GM18858 (cell line): ENCODE results near the gene GRK2.
"Not testable (repeated sequence)": the region's sequence is repeated elsewhere in the genome, so short reads cannot be mapped to it uniquely, and the experiment has no call there.

ENCODE experiments used
- ATAC-seq: cut with Tn5 transposase; IDR thresholded peaks from one replicate; pipeline ENCODE4 v1.9.1; 2021; ENCODE audit not compliant: unreplicated experiment

Gene GRK2

DNA sequence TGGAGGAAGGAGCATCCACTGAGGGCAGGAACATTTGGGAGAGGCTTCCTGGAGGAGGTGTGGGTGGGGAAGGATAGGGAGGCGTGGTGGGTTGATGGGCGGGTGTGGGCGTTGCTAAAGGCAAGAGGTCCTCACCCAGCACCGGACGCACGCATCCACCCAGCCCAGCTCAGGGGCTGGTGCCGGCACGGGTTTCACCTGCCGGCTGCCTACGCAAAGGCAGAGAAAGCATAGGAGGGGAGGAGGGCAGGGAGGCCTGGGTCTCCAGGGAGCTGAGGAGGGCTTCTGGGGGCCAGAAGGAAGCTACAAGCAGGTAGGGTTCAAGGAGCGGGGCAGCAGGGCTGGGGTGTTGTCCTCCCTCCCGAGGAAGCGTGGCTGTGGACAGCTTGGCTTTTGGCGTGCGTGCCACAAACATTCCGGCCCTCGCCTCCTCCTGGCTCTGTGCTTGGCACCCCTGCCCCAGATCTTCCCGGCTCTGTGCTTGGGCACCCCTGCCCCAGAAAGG, 44.8 kb downstream of the GRK2 start:
- ATAC-seq, result no peak

DNA sequence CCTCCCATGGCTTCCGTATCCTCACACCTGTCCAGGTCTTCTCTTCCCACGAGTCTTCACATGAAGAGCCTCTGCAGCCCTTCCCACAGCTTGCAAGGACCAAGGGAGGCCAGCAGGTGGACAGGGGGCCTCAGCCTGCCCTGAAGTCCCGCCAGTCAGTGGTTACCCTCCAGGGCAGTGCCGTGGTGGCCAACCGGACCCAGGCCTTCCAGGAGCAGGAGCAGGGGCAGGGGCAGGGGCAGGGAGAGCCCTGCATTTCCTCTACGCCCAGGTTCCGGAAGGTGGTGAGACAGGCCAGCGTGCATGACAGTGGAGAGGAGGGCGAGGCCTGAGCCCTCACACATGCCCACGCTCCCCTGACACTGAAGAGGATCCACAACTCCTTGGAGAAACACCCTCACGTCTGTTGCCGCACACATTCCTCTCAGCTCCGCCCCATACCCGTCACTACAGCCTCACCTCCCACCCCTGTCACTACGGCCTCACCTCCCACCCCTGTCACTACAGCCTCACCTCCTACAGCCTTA, 45.3 kb downstream of the GRK2 start:
- no peak for ATAC-seq

DNA sequence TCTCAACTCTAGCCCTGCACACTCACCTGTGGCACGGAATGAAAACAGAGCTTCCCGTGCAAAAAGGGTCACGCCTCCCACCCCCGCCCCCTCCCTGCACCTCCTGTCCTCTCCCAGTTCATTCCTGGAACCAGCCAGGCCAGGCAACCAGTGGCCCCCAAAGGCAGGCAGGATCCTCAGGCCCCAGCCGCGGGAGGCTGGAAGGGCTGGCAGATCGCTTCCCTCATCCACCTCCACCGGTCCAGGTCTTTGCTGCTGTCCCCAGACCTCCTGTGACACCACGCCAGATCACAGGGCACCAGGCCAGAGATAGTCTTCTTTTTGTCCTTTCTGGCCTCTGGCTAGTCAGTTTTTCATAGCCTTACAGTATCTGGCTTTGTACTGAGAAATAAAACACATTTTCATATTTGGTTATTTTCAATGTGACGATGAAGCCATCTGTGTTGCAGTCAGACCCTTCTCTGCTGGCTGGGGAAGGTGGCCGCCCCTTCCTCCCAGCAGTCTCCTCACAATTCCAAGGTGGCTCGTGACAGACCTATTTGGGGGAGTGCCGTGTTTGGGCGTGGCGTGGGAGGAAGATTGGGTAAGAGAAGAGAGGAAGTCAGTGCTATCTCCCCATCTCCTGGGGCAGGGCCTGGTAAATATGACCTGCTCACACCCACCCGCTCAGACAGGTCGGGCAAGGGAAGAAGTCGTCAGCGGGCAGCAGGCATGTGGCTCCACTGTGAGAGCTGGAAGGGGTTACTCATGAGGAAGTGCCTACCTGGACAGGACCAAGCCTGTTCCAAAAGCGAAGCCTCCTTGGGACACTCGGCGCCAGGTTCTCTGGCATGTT, 46.1 kb downstream of the GRK2 start:
- ATAC-seq, result no peak

DNA sequence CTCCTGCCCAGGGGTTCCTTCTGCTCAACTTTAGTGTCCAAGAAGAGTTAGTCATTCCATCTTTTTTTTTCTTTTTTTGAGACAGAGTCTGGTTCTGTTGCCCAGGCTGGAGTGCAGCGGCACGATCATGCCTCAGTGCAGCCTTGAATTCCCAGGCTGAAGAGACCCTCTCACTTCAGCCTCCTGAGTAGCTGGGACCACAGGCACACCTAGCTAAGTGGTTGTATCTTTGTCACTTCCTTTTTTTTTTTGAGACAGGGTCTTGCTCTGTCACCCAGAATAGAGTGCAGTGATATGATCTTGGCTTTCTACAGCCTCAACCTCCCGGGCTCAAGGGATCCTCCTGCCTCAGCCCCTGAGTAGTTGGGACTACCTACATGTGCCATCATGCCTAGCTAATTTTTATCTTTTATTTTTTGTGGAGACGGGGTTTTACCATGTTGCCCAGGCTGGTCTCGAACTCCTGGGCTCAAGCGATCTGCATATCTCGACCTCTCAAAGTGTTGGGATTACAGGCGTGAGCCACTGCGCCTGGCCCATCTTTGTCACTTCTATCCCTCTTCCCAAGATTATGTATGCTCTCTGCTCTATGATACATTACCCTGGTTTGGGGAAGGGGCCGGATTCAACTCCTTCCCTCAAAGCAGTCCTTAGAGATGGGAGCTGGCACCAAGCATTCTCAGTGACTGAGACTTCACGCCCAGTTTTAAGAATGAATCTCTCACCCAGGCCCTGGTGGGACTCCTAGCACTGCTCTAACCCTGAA, 47.0 kb downstream of the GRK2 start:
- ATAC-seq, result no peak

DNA sequence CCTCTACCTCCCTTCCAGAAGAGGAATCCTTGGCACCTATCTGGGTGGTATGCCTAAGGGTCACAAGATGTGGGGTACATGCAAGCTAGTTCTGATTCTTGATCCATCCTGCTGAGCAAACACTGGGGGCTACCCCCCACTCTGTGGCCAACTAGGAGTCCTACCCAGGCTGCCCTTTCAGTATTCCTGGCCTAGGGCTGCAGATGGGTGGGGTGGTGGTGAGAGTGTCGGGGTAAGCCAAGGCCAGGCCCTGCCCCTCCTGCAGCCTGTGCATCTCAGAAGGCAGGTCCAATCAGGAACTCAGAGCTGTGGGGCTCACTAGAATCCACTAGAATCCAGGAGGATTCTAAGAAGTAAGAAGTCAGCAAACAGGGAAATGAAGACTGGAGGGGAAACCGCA, 47.9 kb downstream of the GRK2 start:
- no peak for ATAC-seq

DNA sequence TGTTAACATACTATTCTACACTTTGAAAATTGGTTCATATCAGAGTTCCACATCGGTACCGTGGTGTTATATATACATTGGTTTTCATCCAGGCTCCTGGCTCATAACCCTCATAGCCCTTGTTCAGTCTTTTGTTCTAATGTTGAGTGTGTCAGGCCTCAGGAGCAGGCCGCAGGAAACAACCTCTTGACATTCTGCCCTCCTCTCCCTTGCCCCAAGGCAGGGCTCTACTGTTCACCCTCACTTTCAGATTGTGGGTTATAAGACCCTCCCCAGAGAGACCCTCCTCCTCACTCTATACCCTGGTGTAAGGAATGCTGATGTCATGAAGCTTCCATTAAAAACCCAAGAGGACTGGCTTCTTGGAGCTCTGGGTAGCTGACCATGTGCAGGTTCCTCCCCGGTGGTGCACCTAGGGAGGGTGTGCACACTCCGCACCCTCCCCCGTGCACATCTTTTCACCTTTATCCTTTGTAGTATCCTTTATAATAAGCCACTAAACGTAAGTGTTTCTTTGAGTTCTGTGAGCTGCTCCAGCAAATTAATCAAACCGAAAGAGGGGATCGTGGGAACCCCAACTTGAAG, 49.1 kb downstream of the GRK2 start:
- ATAC-seq, result no peak

DNA sequence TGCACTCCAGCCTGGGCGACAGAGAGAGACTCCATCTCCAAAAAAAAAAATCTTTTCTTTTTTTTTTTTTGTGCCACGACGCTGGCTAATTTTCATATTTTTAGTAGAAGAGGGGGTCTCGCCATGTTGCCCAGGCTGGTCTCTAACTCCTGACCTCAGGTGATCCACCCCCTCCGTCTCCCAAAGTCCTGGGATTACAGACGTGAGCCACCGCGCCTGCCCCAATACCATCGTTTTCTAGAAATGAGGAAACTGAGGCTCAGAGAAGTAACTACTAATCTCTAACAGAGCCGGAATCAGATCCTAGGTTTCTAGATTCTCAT, 50.6 kb downstream of the GRK2 start:
- ATAC-seq, result no peak

DNA sequence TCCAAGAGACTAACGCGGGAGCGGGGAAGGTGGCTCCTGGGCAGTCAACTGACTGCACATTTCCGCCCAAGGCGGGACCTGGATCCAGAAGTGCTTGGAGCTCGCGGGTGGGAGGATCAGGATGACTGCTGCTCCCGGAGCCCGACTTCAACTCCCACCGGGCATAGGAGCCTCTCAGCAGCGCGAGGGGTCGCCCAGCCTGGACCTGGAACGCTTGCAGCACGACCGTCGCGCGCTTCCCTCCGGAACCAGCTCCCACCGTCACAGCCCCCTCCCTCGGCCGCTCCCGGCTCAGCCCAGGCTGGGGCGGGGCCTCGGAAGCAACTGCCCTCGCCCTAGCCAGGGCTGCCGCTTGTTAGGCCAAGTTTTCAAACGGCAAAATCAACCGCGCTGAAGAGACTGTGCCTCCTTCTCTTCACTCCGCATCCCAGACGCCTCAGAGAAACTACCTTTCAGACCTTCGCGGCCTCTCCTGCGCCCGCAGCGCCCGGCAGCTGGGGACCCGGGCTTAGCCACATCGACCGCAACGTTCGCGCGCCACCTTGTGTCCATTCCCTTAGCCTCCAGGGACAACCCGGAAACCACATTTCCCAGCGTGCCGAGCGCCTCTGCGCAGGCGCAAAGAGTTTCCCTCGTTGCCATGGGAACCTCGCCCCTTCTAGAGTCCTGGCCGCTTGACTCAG, 51.1 kb downstream of the GRK2 start:
- ATAC-seq, result peak; percentile 63

DNA sequence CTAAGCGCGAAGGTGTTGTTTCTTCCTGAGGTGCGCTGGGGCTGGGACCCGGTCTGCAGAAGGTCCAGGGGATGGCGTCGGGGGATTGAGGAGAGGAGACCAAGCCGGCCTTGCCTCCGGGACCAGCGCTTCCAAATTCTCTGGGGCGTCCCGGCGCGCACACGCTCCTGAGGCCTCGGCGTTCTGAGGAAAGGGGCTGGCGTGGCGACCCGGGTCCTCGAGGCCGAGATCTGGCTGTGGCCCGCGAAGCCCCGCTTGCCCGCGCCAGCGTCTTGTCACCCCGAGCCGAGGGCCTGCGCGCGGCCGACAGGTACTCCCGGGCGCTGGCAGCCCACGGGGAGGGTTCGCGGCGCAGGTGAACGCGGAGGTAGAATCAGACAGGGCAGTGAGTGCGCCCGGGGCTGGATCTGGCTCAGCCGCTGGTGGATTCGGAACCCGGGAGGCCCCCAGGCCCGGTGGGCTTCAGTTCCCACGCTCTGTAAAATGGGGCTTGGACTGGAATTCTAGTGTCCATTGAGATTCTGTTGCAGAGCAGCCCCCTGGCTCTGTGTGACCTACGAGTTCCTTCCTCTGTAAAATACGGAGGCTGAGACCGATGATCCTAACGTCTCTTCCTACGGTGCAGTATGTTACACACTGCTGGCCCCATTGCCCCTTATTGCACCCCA, 51.7 kb downstream of the GRK2 start:
- peak; percentile 8 for ATAC-seq

DNA sequence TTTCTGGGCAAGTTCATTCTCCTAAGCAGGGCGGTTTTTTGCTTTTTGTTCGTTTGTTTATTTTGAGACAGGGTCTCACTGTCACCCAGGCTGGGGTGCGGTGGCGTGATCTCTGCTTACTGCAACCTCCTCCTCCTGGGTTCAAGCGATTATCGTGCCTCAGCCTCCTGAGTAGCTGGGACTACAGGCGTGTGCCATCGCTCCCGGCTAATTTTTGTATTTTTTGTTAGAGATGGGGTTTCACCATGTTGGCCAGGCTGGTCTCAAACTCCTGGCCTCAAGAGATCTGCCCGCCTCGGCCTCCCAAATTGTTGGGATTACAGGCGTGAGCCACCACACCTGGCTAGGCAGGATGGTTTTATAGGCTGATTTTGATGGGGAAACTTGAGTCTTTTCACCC, 52.6 kb downstream of the GRK2 start:
- not testable (repeated sequence) for ATAC-seq

DNA sequence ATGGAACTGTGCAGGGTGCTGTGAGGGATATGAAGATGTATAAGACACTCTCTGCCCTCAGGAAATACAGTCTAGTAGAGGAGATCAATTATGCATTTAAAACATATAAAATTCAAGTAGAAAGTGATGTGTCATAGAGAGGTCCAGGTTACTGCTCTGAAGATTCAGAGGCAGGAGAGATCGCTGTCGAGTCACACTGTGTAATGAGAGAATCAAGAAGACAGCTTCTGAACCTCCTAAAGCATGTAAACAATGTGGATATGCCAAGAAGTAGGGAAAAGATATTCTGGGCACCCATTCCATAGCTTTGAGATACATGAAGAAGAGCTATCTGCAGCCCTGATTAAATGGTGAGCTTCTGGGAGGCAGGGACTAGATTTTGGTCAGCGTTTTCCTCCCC, 53.7 kb downstream of the GRK2 start:
- no peak for ATAC-seq

DNA sequence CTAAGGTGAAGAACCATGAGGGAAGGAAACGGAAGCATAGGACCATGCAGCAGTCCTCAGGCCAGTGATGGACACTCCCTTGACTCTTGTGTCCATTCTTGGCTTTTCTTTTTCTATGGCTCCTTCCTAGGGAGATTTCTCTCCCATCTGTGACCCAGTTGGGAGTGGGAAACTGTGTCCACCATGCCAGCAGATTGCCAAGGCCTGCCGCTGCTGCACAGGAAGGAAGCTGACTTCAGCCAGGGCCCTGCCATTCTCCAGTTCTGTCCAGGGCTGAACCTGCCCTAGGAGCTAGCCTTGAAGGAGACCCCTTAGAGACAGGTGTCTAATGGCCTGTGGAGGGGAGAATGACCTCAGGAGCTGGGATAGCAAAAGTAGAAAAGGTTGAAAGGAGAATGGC, 54.4 kb downstream of the GRK2 start:
- ATAC-seq, result no peak

DNA sequence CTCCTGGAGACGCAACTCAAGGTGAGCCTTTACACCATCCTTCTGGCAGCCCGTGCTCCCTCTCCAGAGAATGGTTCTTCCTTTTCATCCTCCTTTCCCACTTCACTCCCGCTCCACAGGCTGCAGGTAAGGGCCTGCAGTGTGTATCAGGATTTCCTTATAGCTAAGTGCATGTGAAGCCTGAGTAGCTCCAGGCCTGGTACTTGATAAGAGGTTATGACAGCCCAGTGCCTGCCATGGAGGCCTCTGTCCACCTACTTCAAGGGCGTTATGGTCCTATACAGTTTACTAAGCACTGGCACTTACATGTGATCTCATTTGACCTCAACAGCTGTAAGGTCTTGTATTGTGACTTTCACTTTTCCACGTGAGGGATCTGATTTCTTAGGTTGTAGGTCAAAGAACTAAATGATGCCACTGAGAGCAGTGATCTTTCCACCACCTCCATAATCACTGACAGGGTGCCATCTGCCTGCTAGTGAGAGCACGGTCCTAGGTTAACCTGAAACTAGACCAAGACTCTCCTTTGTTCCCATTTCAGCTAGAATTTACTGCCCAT, 55.1 kb downstream of the GRK2 start:
- no peak for ATAC-seq

DNA sequence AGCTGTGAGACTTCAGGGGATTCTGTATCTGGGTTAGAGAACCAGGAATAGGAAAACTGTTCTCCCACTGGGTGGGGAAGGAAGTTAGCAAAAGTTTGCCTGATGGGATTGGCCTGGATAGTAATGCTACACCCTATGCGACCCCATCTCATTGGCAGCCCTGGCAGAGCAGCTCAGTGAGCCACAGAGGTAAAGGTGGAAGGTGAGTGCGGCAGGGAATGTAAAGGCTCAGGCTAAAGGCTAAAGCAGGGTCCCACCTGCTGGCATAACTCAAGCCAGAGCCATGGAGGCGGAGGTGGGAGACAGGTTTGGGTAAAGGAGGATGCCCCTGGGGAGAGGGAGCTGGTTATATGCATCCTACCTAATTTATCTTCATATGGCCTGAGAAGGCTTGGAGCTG, 55.8 kb downstream of the GRK2 start:
- no peak for ATAC-seq

DNA sequence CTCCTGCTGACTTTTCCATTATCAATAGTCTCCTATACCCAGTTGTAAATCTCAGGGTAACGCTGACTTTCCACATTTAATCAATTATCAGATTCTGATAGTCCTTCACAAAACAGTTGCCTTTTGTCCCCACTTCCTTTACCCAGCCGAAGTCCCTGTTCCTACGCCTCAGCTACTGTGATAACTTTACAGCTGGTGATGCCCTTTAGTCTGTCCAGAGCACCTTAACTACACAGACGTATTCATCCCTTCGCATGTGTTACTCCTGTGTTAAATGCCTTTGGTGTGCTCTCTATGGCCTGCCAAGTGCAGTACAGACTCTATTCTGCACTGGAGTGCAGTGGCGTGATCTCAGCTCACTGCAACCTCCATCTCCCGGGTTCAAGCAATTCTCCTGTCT, 57.3 kb downstream of the GRK2 start:
- no peak for ATAC-seq

DNA sequence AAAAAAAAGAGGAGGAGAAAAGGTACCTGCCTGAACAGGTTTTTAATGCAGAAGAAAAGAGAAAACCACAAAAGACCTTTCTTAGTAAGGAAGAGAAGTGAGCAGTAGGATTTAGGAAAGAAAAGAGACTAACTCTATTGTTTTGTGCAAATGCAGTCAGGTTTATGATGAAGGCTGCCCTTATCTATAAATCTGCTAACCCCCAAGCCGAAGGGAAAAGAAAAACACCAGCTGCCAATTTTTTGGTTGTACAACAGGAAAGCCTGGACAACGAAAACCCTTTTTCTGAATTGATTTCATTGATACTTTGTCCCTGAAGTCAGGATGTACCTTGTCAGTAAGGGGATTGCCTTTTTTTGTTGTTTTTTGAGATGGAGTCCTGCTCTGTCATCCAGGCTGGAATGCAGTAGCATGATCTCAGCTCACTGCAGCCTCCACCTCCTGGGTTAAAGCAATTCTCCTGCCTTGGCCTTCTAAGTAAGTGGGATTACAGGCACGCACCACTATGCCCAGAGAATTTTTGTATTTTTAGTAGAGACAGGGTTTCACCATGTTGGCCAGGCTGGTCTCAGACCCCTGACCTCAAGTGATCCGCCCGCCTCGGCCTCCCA, 65.9 kb downstream of the GRK2 start:
- ATAC-seq, result no peak
